22Rv1 (cell line): ENCODE results near the gene RSPH9.
"Not testable (repeated sequence)": the region's sequence is repeated elsewhere in the genome, so short reads cannot be mapped to it uniquely, and the experiment has no call there.

ENCODE experiments used
- H3K27ac ChIP-seq: fragments of 450-650 bp; 2 replicates; pipeline ENCODE4 v1.5.1; 2017
- ZFX ChIP-seq: fragments of 450-650 bp; IDR thresholded peaks from 2 replicates; pipeline ENCODE4 v1.6.1; 2017; ENCODE audit warnings: antibody characterized with exemption, borderline replicate concordance
- TF ChIP-seq, protein P1 (sequence below): fragments of 450-650 bp; IDR thresholded peaks from 2 replicates; pipeline ENCODE4 v1.5.1; 2017; ENCODE audit warnings: mild to moderate bottlenecking

RSPH9 gene

DNA sequence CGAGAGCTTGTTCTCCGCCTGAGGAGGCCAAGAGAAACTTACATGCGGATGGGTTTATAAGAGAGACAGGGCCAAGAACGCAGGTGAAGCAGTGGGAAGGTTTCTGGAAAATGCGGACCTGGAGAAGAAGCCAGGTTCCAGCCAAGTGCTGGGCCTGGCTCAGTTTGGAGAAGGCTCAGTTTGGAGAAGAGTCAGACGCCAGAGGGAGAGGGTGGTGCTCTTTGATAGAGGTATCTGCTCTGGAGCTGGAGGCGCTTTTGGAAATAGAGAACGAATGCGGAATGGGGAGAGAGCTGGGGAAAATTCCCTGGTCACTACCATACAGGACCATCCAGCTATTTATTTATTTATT lies 753 bp downstream of the RSPH9 start:
- peak overlapping the region; percentile 44 for H3K27ac ChIP-seq
- no peak for TF ChIP-seq ZFX
- TF ChIP-seq, protein P1, sequence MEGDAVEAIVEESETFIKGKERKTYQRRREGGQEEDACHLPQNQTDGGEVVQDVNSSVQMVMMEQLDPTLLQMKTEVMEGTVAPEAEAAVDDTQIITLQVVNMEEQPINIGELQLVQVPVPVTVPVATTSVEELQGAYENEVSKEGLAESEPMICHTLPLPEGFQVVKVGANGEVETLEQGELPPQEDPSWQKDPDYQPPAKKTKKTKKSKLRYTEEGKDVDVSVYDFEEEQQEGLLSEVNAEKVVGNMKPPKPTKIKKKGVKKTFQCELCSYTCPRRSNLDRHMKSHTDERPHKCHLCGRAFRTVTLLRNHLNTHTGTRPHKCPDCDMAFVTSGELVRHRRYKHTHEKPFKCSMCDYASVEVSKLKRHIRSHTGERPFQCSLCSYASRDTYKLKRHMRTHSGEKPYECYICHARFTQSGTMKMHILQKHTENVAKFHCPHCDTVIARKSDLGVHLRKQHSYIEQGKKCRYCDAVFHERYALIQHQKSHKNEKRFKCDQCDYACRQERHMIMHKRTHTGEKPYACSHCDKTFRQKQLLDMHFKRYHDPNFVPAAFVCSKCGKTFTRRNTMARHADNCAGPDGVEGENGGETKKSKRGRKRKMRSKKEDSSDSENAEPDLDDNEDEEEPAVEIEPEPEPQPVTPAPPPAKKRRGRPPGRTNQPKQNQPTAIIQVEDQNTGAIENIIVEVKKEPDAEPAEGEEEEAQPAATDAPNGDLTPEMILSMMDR, result no peak

DNA sequence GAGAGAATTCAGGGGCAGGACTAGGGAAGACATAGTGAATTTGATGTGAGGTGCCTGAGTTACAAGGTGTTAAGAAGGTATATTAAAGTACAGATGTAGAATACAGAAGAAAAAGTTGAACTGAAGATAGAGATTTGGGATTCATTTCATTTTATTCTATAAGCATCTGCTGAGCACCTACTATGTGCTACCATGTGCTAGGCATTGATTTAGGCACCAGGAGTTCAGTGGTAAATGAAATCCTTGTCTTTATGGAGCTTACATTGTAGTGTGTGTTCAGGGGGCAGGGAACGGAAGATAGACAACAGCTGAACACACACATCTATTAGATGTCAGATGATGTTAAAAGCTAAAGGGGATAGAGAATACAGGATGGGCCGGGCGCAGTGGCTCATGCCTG lies 2.8 kb downstream of the RSPH9 start:
- TF ChIP-seq ZFX, result no peak
- TF ChIP-seq, protein P1, result no peak
- no peak overlapping the region for H3K27ac ChIP-seq

DNA sequence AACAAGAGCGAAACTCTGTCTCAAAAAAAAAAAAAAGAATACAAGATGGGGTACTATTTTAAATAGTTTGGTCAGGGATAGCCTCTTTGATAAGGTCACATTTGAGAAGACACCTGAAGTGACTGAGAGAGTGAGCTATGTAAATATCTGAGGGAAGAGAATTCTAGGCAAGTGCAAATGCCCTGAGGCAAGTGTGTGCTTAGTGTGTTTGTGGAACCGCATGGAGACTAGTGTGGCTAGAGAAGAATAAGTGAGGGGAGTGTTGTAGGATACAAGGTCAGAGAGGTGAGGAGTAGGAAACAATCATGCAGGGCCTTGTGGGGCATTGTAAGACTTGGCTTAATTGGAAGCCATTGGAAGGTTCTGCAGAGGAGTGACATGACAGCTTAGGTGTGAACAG lies 3.4 kb downstream of the RSPH9 start:
- TF ChIP-seq ZFX, result no peak
- TF ChIP-seq, protein P1, result no peak
- H3K27ac ChIP-seq, result no peak overlapping the region

DNA sequence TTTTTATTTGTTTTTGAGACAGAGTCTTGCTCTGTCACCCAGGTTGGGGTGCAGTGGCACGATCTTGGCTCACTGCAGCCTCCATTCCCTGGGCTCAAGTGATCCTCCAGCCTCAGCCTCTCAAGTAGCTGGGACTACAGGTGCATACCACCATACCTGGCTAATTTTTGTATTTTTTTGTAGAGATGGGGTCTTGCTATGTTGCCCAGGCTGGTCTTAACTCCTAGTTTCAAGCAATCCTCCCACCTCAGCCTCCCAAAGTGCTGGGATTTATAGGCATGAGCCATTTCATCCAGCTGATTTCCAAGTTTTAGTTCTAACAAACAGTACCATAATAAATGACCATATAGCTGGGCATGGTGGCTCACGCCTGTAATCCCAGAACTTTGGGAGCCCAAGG lies 8.0 kb downstream of the RSPH9 start:
- H3K27ac ChIP-seq, result not testable (repeated sequence)

DNA sequence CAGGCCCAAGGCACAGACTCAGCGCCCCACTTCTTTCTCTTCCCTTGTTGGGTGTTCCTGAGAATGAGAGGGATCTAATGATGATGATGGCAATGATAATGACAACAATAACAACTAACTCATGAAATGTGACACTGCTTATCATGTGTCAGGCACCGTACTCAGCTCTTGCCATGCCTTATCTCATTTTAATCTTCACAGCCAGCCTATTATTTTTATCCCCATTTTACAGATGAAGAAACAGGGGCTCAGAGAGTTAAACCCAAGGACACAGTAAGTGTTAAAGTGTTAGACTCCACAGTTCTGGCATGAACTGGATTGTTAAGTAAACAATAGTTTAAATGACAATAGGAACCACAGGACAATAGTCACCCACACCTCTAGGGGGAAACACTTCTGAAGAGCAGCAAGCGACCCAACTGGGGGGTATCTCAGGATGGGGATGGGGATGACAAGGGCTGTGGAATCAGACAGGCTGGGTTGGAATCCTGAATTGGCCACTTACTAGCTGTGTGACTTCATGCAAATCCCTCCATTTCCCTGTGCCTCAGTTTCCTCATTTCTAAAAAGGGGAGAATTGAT lies 12.5 kb downstream of the RSPH9 start:
- TF ChIP-seq ZFX, result no peak
- TF ChIP-seq, protein P1, result no peak
- no peak overlapping the region for H3K27ac ChIP-seq

DNA sequence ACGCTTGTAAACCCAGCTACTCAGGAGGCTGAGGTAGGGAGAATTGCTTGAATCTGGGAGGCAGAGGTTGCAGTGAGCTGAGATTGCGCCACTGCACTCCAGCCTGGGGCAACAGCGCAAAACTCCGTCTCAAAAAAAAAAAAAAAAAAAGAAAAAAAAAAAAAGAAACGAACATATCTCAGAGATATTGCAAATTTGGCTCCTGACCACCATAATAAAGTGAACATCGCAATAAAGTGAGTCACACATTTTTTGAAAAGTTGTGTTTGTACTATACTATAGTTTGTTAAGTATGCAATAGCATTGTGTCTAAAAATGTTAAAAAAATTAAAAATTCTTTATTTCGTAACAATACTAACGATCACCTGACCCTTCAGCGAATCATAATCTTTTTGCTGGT lies 13.3 kb downstream of the RSPH9 start:
- TF ChIP-seq, protein P1, result no peak
- no peak for TF ChIP-seq ZFX

DNA sequence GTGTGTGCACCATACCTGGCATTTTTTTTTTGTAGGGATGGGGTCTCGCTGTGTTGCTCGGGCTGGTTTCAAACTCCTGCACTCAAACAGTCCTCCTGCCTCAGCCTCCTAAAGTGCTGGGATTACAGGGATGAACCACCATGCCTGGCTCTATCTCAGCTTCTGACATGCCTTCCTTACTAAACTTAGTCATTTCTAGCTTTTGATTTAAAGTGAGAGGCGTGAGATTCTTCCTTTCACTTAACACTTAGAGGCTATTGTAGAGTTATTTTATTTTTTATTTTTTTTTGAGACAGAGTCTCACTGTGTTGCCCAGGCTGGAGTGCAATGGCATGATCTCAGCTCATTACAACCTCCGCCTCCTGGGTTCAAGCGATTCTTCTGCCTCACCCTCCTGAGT lies 18.1 kb downstream of the RSPH9 start:
- H3K27ac ChIP-seq, result not testable (repeated sequence)

More for the DNA sequence above, 13.3 kb downstream of the RSPH9 start:
- no peak overlapping the region for H3K27ac ChIP-seq

DNA sequence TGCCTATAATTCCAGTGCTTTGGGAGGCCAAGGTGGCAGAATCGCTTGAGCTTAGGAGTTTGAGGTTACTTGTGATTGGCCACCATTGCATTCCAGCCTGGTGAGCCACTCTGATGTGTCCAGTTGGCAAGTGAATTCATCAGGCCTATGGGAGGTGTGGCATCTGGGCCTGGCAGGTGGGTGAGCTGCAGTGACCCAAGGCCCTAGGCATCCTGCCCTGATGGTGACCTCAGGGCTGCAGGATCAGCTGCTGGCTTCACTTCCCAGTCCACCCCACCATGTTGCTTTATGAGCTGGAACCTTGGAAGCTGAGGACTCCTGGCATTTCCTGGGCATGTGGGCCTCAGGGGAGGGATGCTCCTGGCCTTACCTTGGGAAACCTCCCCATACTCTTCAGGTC lies 20.5 kb downstream of the RSPH9 start:
- no peak for TF ChIP-seq ZFX
- TF ChIP-seq, protein P1, result no peak
- no peak overlapping the region for H3K27ac ChIP-seq
